Epithelial cell of esophagus (primary cell): ENCODE data around the gene ANKS1B.

Source experiments
- DNase-seq: peaks from one replicate; pipeline ENCODE4 v3.0.0; 2010; ENCODE audit warnings: low read depth
- H3K4me3 ChIP-seq: 2 replicates; pipeline ENCODE4 v1.5.1; 2011; ENCODE audit warnings: mild to moderate bottlenecking, low read length, control low read depth
- CTCF ChIP-seq: IDR thresholded peaks from 2 replicates; pipeline ENCODE4 v1.5.1; 2011; ENCODE audit warnings: low read depth, mild to moderate bottlenecking, low read length, control low read depth, inconsistent platforms; ENCODE audit not compliant: insufficient read depth; ENCODE audit errors: missing control alignments

ANKS1B gene

GRCh38 chr12:99522456-99522855 is 462.3 kb downstream of the ANKS1B start:
- no peak for DNase-seq
- H3K4me3 ChIP-seq: no peak overlapping the region
- TF ChIP-seq CTCF: no peak

- no peak for TF ChIP-seq CTCF
- DNase-seq: no peak
- no peak overlapping the region for H3K4me3 ChIP-seq
These were observed 463.1 kb downstream of the ANKS1B start for GRCh38 chr12:99521664-99522063.

GRCh38 chr12:99513066-99513465 is 471.7 kb downstream of the ANKS1B start:
- TF ChIP-seq CTCF: no peak
- no peak for DNase-seq
- no peak overlapping the region for H3K4me3 ChIP-seq

GRCh38 chr12:99505805-99506204 is 478.9 kb downstream of the ANKS1B start:
- no peak overlapping the region for H3K4me3 ChIP-seq
- TF ChIP-seq CTCF: no peak
- DNase-seq: no peak

GRCh38 chr12:99498756-99499155 is 486.0 kb downstream of the ANKS1B start:
- H3K4me3 ChIP-seq: no peak overlapping the region
- no peak for TF ChIP-seq CTCF
- DNase-seq: peak; percentile 83

GRCh38 chr12:99495799-99496198 is 488.9 kb downstream of the ANKS1B start:
- DNase-seq: no peak
- no peak for TF ChIP-seq CTCF

GRCh38 chr12:99493197-99493596 is 491.5 kb downstream of the ANKS1B start:
- no peak for TF ChIP-seq CTCF
- H3K4me3 ChIP-seq: no peak overlapping the region
- no peak for DNase-seq

More at GRCh38 chr12:99495799-99496198, 488.9 kb downstream of the ANKS1B start:
- no peak overlapping the region for H3K4me3 ChIP-seq
